Skin of body (tissue), 2 donors: ENCODE results near the gene QPCTL. TPM values are rescaled to one million over a fixed set of nuclear protein-coding genes. Genes with fewer than 3 reads are reported as not detected.
A peak's percentile ranks its signal among the peaks of the same experiment; 100 is the strongest.
"Not testable (repeated sequence)": the region's sequence is repeated elsewhere in the genome, so short reads cannot be mapped to it uniquely, and the experiment has no call there.

ENCODE experiments used
- DNase-seq: peaks from one replicate; lab custom pipeline; 2025; lab: John Stamatoyannopoulos, UW
- total RNA-seq: library from RNA; depleted of rRNA; stranded (reverse); fragments of >200 nt; gene quantifications from one replicate; pipeline ENCODE4 v1.2.3, GENCODE V29; 2014

Gene QPCTL
- total RNA-seq, 1 donor from 2014 or later = 3.4 TPM

DNA sequence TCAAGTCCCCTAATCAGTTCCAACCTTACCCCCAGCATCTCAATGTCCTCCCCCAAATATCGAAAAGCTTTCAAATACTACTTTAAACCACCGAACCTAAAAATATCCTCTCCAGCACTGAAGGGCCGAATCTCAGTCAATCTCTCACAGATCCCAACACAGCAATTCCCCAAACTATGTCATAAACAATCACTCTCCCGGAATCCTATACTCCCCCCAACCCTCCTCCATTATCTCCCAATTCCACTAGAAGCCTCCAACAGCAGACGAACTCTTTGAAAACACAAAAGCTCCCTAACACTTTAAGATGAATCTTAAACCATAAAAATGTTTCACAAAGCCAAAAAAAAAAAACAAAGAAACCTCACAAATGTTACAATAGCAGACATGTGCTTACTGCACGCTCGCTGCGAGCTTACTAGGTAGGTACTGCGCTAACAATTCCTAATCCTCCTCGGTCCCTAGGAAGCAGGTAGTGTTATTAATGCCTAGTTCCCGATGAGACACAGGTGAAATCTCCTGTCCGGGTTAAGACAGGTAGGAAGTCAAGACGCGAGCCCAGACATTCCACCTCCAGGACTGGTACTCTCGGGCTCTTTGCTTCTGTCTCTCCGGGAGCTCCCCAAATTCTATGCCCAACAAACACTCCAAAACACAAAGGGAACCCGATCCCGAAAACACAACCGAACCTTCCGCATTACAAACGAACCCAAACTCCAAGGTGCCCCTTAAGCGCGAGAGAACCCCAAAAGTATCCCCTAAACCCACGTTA is 24.1 kb downstream of the QPCTL start:
- peak; percentile 33 for DNase-seq

- peak; percentile 97 for DNase-seq
Measured at GRCh38 chr19:45717131-45717982, 24.9 kb downstream of the QPCTL start.

DNA sequence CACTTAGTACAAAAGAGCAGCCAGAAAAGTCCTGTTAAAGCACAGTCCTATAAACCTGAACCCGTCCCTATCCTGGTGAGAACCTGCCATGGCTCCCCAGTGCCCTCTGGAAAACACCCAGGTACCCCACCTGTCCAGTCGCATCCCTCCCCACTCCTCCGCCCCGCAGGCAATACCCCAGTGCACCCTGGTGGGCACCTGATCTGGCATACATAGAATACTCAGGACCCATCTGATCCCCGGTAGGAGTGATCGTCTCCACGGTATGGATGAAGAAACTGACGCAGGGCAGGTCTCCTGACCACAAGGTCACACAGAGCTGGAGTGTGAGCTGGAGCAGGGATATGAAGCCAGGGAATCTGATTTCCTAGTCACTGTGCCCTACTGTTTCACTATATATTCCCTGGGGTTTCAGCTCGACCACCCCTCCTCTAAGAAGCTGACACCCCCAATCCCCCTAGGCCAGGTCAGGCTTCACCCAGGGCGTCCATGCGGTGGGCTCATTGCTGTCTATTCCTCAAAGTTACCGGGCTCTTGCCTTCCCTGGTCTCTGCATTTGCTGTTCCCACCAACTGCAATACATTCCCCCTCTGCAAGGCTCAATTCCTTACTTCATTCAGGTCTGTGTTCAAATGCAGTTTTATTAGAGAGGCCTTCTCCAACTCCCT is 25.7 kb downstream of the QPCTL start:
- DNase-seq = no peak

- not testable (repeated sequence) for DNase-seq
Measured at GRCh38 chr19:45720065-45720464, 27.6 kb downstream of the QPCTL start.

DNA sequence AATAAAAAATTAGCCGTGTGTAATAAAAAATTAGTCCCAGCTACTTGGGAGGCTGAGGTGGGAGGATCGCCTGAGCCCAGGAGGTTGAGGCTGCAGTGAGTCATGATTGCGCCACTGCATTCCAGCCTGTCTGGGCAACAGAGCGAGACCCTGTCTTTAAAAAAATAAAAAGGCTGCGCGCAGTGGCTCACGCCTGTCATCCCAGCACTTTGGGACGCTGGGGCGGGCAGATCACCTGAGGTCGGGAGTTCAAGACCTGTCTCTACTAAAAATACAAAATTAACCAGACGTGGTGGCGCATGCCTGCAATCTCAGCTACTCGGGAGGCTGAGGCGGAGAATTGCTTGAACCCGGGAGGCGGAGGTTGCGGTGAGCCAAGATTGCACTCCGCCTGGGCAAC is 36.2 kb downstream of the QPCTL start:
- DNase-seq = not testable (repeated sequence)

DNA sequence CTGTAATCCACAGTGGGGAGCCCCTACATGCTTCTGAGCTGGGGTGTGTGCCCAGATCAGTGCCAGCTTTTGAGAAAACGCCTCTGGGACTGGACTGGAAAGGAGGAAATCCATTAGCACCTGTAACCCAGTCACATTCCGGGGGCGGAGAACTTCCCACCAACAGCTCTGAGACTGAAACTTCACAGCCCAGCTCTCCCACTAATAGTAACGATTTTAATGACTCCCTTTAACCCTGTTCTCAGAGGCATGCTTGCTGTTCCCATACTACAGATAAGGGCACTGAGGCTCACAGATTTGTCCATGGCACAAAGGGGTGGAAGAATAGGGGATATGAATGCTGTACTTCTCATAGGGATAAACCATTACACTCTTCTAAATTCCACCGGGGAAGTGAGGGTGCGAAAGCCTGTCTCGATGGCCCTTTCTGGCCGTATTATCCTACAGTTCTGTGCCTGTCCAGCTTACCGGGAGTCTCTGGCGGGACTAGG is 37.4 kb downstream of the QPCTL start:
- no peak for DNase-seq

GRCh38 chr19:45730368-45731288 is 38.2 kb downstream of the QPCTL start, which contains the start of gene FBXO46:
Gene FBXO46, minus strand, starts transcription at chr19:45730896. Its CDS starts 17,401 bp downstream, at chr19:45713495.
- DNase-seq = peak; percentile 96

DNA sequence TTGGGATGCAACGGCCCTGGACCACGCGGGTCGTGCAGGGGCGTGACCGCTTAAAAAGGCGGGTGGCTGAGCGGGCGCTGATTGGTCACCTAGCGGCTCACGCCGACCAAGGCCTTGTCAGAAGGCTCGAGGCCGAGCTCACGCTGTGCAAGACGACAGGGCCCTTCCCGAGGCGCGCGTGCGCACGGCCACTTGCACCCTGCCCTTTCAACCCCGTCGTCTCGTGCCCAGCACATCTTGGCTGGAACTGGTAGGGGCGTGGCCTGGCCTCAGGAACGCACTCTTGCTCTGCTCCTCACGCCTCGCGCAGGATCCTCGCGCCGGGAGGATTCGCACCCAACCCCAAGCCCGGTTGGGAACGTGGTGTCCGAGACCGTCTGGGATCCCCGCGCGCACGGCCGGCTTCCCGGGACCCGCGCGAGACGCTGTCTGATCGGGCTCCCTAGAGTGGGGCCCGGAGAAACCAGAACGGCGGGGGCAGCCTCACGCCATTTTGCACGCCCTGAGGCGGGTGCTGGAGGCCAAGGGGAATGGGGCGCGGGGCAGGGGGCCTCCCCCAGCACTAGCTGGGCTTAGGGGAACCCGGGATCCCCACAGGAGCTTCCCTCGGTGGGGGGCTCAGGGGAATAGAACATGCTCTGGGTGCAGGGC is 40.8 kb downstream of the QPCTL start, which contains the start of gene MEIOSIN:
TSS of gene MEIOSIN (plus strand) at position 280 of the 651 bp plus-strand sequence. CDS start 1,938 bp downstream, outside the sequence.
- DNase-seq = no peak

GRCh38 chr19:45739498-45740439 is 47.3 kb downstream of the QPCTL start:
- DNase-seq = no peak

- DNase-seq = no peak
Measured at GRCh38 chr19:45742969-45743368, 50.5 kb downstream of the QPCTL start.

DNA sequence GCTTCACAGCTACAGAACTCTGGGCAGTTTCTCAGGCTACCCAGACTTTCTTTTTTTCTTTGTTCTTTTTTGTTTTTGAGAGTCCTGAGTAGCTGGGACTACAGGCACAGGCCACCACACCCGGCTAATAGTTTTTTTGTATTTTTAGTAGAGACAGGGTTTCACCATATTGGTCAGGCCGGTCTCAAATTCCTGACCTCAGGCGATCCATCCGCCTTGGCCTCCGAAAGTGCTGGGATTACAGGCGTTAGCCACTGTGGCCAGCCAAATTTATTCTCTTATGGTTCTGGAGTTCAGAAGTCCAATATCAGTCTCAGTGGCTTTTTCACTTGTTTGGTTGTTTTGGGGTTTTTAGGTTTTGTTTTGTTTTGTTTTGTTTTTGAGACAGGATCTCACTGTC is 53.1 kb downstream of the QPCTL start:
- DNase-seq = no peak

- DNase-seq = no peak
Measured at GRCh38 chr19:45746866-45747265, 54.4 kb downstream of the QPCTL start.

- no peak for DNase-seq
Measured at GRCh38 chr19:45747513-45747912, 55.0 kb downstream of the QPCTL start.

DNA sequence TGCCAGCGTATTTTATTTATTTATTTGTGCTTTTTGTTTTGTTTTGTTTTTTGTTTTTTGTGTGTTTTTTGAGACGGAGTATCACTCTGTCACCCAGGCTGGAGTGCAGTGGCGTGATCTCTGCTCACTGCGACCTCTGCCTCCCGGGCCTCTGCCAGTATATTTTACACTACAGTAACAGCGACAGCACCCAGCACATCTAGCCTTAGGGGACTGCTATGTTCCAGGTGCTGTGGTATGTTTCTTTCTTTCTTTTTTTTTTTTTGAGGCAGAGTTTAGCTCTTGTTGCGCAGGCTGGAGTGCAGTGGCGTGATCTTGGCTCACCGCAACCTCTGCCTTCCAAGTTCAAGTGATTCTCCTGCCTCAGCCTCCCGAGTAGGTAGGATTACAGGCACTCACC is 59.0 kb downstream of the QPCTL start:
- not testable (repeated sequence) for DNase-seq

DNA sequence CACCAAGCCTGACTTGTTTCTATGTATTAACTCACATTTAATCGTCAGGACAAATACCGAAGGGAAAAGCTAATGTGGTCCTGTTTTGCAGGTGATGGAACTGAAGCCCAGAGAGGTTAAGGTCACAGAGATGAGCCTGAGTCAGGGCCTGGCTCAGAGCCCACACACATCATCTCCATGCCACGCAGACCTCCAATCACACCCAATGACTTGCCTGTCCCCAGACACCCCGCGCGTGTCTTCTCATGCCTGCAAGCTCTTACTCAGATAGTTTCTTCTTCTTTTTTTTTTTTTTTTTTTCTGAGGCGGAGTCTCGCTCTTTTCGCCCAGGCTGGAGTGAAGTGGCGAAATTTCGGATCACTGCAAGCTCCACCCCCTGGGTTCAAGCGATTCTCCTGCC is 60.2 kb downstream of the QPCTL start:
- DNase-seq = no peak

- DNase-seq = no peak
Measured at GRCh38 chr19:45753548-45753947, 61.1 kb downstream of the QPCTL start.
